GM10847 (cell line): Measurements from ENCODE around the gene CCDC107.

Experiments used
- POLR2A ChIP-seq: IDR thresholded peaks from 2 replicates; pipeline ENCODE4 v1.6.1; 2011; ENCODE audit not compliant: insufficient read length; ENCODE audit errors: extremely low read depth

Gene CCDC107, protein sequence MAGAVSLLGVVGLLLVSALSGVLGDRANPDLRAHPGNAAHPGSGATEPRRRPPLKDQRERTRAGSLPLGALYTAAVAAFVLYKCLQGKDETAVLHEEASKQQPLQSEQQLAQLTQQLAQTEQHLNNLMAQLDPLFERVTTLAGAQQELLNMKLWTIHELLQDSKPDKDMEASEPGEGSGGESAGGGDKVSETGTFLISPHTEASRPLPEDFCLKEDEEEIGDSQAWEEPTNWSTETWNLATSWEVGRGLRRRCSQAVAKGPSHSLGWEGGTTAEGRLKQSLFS

GRCh38 chr9:35658137-35658967 lies at the start of gene CCDC107:
TSS of gene CCDC107 (plus strand) at chr9:35658292. CDS start at chr9:35658380, 88 bp downstream.
- TF ChIP-seq POLR2A = peak; percentile 89

- TF ChIP-seq POLR2A = no peak
Observed at GRCh38 chr9:35609001-35609819, 48.9 kb upstream of the CCDC107 start.

GRCh38 chr9:35609820-35610163 lies 48.3 kb upstream of the CCDC107 start:
- TF ChIP-seq POLR2A = no peak

DNA sequence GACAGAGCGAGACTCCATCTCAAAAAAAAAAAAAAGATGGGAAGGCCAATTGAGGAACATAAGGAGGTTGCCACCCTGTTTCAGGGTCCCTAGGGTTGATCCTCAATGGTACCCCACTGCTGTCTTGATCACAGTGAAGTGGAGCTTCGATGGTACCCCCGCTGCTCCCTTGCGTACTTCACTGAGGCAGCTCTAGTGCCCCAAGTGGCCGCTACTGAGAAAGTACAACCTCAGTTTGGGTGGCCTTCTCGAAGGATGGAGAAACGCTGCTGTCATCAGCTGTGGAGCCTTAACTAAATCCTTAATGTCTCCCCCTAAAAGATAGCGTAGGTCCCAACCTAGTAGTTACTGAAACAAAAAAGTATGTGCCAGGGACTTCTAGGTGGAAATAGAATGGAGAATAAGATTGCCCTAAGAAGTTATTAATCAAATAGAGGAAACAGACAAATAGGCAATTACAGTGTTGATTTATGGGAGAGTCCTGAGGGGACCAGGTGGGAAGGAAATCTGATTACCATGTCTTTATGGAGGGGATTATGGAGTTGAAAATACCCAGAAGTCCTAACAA lies 46.8 kb upstream of the CCDC107 start:
- TF ChIP-seq POLR2A = no peak

DNA sequence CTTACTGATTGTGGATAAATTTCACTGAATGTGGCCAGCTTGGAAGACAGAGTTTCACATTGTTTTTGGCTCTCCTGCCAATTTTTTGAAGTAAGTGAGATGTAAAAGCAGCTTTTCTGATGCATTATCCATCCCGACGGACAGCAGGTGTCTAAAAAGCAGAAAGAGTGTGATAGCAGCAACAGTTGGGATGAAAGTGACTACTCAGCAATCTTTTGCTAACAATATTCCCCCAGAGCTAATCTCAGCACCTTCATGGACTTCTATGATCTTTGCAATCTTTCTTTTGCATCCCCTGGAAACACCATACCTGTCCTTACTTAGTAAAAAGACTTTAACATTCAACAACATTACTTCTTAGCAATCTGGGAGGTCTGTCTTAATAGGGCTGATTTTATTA lies 45.2 kb upstream of the CCDC107 start:
- no peak for TF ChIP-seq POLR2A

DNA sequence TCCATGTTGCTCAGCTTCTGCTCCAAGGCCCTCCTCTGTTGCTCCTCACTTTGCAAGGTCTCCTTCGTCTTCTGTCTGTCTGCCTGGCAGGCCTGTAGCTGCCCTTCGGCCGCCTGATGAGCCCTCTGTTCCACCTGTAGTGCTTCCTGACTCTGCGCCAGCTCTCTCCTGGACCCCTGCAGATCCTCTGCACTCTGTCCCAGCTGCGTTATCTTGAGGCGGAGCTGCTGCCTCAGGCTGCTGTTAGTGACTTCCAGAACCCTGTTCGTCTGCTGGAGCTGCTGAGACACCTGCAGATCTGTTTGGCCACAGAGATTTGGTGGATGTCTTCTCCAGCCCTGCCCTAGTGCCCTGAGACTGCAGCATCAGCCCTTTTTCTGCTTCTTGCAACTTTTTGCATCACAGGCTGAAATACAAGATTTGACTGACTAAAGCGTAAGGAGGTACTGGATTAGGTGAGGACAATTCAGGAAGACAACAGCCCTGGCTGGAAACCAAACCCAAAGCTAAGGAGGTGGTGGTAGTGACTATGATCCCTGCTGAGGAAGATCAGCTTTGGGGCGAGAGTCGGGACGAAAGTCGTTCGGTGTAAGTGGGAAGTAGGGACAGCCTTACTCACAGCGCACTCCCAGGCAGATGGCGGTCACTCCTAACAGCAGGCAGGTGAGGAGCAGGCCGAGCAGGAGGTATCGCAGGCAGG lies 42.0 kb upstream of the CCDC107 start:
- no peak for TF ChIP-seq POLR2A

DNA sequence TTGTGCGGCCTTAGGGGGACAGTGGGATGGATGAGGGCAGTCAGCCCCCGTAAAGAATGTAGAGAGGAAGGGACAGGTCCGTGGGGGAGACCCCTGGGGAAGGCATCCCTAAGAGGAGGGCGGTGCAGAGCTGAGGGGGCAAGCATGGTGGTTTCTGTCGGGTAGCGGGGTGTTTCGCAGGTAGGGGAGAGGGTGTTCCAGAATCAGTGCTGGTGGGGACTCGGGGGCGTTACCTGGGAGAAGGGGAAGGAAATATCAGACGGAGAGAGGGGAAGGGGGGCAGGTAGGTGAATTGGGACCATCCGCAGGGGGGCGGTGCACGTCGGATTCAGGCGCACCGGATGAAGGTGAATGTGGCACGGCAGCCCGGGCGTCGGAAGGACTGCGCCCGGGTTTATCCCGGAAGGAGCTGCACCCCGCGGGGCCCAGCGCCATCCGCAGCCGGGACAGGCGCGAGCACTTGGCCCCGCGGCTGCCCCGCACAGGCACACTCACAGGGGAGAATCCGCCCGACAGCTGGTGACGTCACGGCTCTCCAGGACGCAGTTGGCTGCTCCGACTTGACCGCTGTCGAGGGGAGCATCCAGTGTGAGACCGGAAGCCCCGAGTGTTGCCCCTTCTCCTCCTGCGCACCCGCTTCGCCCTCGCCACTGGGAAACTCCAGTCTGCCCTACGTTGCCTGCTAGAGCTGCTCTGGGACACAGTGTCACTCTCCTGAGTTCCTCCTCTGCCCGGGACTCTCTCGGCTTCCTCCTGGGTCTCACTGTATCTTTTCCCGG lies 41.2 kb upstream of the CCDC107 start:
- peak; percentile 78 for TF ChIP-seq POLR2A

DNA sequence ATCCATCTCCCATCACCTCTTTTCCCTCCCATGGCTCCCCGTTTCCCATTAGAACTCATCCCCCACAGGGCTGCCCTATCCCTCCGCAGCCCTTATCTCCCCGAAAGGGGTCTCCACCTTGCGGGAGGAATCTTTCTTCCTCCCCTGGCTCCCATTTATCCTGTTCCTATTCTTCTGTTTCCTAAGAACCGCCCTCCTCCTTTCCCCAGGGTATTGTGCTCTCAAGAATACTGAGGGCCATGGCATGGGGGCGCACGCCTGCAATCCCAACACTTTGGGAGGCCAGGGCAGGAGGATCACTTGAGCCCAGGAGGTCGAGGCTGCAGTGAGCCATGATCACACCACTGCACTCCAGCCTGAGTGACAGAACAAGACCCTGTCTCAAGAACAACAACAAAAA lies 40.5 kb upstream of the CCDC107 start:
- TF ChIP-seq POLR2A = no peak

GRCh38 chr9:35618325-35618727 lies 39.8 kb upstream of the CCDC107 start, which contains the start of gene CD72:
TSS of gene CD72 (minus strand) at chr9:35618413. CDS start at chr9:35618303, 110 bp downstream.
- TF ChIP-seq POLR2A = no peak

DNA sequence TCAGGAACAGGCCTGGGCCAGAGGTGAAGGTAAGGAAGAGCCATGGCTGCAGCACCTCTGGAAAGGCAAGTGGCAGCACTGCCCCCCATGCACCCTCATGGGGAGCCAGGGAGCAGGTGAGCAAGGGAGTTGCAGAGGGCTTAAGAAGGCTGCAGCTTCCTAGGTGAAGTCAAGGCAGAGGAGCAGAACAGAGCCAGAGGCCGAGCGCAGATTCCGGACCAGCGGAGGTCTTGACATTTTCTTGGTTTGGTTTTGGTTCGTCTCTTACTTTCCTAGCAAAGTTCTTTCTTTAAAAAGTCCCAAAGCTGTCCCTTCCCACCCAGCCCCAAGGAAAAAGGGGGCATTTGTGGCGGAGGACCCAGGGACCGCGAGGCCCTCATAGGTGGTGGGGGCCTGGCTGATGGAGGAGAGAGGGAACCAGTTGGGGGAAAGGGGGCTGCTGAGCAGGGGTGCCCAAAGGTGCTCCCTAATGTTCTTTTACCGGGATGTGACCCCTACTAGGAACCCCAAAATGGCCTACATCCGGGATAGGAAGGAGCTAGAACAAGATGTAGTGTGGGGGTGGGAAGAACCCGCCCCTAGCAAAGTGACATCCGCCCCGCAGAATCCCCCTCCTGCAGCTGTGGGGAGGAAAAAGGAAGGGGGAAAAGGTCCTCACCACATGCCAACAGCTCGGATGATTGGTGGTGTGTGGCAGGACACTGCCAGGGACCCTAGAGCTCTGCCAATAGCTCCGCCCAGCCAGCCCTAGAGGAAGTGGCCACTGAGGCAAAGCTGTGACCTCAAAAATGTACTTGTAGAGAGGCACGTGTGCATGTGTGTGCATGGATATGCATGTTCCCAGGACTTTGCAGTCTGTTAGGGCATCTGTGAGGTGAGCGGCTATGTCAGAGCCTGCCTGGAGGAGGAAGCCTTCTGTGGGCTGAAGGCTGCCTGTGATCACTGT lies 39.0 kb upstream of the CCDC107 start:
- TF ChIP-seq POLR2A = no peak

DNA sequence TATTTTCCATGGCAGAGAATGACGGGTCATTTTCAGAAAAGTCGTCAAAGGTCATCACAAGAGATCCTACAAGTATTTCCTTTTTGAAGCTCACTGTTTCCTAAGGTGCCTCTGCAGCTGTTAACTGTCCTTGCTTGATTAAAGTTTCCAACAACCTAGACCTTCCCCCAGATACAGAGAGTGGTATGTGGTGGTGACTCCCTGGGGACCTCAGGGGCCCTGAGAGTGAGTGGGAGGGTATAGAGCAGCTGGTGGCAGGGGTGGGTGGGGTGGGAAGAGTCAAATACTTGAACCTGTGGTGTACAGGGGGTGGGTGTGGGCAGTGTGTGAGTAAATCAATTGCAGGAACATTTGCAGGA lies 38.3 kb upstream of the CCDC107 start:
- no peak for TF ChIP-seq POLR2A

DNA sequence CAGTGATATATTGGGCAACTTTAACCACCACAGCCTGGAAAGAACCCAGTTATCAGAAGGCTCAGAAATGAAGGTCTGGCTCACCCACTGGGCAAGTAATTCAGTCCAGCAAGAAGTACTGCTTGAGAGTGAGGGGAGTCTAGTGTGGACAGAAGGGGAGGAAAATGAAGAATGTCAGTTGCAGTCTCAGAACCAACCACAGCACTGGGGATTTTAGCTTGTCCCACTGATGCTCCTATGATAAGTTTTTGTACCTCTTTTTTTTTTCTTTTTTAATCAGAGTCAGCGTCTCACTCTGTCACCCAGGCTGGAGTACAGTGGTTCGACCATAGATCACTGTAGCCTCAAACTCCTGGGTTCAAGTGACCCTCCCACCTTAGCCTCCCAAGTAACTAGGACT lies 30.5 kb upstream of the CCDC107 start:
- no peak for TF ChIP-seq POLR2A
